GM19324 (cell line): ENCODE data around the gene GHRH.

Experiments used
- ATAC-seq: cut with Tn5 transposase; IDR thresholded peaks from one replicate; pipeline ENCODE4 v1.9.1; 2021; ENCODE audit warnings: mild to moderate bottlenecking, moderate library complexity; ENCODE audit not compliant: unreplicated experiment, low FRiP score

Gene GHRH

DNA sequence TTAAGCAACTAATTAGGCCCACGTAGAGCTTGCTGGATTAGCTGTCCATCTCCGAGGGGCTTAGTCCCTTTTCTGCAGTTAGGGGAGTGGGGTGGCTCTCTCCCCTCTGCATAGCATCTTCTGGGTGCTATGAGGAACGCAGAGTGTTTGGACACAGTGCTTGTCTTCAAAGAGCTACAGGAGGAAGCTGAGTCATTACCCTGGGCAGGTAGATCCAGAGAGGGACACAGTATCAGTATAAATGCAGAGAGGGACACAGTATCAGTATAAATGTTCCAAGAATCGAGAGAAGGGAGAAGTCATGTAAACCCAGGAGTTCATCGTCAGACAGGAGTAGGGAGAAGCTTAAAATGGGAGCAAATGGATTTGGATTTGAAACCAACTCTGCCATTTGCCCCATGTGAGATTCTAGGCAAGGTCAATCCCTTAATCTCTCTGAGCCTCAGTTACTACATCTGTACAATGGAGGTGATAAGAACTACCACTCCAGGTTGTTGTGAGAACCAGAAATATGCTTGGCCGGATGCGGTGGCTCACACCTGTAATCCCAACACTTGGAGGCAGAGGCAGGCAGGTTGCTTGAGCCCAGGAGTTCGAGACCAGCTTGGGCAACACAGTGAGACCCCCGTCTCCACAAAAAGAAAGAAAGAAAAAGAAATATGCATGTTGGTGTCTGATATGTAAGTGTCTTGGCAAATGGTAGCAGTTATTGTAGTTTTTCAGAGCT, 5.5 kb upstream of the GHRH start:
- ATAC-seq = no peak

DNA sequence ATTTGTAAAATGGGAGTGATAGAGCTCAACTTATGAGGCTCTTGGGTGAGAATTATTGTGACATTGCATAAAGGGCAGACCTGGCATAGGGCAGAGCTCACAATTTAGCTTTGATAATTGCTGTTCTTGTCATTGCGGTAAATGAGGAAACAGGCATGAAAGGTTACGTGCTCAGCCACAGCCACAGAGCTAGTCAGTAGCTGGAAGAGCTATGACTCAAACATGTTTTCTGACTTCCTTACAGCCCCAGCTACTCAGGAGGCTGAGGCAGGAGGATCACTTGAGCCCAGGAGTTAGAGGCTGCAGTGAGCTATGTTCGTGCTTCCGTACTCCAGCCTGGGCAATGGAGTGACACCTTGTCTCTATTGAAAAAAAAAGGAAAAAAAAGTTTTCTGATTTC, 3.5 kb upstream of the GHRH start:
- no peak for ATAC-seq

DNA sequence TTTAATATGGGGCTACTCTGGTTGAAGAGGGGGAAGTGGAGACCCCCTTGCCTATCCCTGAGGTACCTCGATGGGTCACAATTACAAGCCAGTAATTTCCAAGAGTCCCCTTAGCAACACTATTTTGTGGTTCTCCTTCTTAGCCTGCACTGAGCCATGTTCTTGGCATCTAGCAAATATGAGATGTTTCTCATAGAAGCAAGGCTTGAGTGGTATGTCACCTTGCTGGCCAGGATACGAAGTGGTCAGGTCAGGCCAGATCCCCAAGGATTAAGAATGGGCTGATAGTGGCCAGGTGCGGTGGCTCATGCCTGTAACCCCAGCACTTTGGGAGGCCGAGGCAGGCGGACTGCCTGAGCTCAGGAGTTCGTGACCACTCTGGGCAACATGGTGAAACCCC, 2.1 kb upstream of the GHRH start:
- ATAC-seq = no peak

DNA sequence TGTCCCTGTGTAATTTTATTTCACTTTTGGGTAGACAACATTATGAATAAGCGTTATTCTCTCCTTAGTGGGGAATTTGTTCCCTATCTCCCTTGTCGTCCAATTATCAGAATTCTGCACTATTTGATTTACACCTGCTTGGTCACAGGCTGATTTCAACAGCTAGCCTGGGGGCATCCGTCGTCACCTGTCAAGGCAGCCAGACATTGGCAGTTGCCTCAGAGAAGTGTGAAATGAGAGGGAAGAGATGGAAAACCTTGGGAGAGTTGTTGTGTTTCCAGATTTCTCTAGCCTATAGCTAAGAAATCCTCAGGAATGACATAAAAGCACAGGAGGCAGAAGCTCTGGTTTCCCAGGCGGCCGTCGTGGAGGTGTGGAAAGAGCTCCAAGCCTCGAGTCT, 891 bp upstream of the GHRH start:
- no peak for ATAC-seq

DNA sequence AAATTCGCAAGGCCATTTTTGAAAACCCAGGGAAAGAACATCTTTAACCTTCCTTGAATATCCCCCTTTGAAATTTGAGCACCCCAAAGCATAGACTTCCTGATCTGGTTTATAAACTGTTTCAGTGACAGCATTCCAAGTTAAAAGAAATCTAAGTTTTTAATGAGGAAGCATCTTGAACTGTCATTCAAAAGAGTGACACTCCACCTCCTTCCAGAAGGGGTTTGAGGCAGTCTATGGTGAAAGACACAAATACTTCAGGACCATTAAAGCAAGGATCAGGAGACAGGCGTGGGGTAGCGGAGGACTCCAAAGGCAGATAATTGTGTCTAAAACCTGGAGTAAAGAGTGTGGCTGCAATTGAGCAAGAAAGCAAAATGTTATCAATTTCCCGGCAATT, 691 bp downstream of the GHRH start:
- ATAC-seq = no peak

DNA sequence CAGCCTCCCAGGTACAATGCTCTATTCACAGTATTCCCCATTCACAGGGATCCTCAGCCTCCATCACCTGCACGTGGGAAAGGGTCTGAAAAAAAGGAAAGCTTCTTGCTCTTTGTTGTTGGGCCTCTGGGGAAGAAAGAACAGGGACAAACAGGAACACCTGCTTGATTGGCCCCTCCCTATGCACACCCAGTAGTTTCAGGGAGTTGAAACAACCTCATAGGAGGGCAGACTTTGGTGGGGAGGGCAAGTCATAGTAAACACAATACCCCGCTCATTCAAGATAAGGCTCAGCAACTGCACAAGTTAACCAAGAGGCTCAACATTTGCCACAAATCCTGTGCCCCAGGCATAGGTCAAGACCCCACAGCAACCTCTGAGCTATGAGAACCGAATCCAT, 1.7 kb downstream of the GHRH start:
- no peak for ATAC-seq

DNA sequence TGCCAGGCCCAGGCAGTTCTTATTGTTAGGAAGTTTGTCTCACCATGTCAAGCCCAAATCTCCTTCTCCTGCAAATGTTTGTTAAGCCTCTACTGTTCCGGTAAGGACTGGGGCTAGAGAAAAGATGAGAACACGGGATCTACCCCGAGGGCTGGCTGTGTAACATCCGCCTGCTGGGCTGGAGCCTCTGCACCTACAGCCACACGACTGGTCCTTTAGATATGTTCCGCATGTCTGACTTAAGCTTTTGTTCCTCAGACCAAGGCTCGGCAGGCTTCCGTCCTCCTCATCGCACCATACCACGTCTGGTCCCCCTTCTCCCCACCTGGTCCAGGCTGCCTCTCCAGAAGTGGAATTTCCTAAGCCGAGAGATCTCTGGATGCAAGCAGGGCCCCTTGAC, 2.6 kb downstream of the GHRH start:
- ATAC-seq = no peak

DNA sequence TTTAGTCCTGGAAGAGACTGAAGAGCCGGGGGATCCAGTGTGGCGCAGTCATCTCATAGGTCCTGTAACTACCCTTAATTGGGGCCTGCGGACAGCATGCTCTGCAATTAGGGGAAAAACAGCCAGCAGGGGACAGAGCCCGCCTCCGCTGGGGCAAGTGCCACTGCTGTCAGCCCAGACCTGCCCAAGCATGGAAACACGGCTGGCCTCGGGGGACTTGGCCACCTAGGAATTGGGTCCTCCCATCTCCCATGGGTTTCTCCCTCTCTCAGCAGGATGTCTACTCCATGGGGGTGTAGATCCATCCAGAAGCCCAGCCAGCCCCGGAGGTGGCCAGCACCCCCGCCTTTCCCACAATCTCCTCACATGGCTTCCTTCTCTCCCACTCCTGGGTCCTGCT, 3.6 kb downstream of the GHRH start:
- no peak for ATAC-seq

DNA sequence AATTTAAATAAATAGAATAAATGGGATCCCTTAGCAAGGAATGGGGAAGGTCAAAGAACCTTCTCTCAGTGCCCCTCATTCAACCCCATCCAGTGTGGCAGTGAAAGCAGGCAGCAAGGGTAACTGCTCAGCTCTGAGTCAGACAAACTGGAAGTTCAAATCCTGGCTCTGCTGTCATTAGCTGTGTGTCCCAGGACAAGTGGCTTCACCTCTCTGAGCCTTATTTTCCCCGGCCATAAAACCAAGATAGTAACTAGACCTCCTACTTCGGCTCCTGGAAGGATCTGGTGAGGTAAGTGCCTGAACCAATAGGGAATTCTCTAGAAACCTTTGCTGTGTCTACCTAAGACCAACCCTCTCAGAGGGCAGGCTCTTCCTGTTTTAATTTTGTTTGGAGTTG, 4.1 kb downstream of the GHRH start:
- ATAC-seq = no peak

DNA sequence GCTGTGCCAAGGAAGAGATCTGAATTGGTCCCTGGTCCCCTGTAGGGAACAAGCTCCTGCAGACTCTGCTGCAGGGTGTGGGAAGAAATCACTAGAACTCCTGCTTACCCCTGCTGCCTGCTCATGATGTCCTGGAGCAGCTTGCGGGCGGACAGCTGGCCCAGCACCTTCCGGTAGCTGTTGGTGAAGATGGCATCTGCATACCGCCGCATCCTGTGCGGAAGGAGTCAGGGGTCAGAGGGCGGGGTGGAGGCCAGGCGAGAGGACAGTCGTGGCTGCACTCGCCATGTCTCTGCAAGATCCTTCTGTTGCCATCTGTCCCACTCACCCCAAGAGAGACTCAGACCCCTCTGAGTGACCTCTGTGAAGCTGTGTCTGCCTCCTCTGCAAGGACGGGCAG, 5.3 kb downstream of the GHRH start:
- no peak for ATAC-seq

DNA sequence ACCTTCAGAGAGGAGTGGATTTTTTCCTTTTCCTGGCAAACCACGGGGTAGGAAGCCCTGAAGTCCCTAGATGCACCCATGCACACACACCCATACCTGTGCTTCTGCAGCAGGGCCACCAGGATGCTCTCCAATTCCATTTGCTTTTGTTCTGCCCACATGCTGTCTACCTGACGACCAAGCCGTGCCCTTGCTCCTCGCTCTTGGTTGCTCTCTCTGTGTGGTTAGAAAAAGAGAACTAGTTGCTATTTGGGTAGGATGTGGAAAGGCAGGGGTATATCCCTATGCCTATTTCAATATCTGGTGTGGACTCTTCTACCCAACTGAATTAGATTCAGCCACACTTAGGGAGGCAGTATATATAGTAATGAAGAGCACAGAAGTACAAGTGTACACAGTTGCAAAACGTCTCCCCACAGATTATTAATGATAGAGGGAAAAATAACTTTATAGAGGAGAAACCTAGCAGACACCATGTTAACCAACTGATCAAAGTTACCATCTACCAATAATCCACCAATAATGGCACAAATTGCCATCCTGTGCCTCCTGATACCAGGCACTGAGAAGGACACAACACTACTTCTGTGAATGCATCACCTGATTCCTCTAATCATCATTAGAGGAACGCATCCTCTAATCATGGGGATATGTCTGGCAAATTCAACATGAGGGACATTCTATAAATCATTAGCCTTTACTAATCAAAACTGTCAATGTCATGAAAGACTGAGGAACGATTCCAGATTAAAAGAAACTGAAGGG, 7.3 kb downstream of the GHRH start:
- no peak for ATAC-seq

DNA sequence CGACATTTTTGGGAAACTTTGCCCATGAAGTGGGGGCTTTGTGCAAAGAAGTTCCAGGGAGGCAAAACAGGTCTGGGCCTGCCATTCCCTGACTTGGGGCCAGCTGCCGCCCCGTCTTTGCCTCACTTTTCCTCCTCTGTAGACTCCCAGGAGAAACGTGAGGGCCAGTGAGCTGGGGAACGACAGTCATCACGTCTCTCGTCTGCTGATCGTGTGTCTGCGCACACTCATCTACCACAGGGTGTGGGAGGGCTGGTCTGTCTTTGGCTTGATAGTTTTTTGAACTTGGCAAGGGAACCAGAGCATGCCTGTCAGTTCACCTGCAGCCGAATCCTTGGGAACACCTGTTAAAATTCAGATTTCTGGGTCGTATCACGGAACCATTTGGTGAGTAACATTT, 8.5 kb downstream of the GHRH start:
- no peak for ATAC-seq

DNA sequence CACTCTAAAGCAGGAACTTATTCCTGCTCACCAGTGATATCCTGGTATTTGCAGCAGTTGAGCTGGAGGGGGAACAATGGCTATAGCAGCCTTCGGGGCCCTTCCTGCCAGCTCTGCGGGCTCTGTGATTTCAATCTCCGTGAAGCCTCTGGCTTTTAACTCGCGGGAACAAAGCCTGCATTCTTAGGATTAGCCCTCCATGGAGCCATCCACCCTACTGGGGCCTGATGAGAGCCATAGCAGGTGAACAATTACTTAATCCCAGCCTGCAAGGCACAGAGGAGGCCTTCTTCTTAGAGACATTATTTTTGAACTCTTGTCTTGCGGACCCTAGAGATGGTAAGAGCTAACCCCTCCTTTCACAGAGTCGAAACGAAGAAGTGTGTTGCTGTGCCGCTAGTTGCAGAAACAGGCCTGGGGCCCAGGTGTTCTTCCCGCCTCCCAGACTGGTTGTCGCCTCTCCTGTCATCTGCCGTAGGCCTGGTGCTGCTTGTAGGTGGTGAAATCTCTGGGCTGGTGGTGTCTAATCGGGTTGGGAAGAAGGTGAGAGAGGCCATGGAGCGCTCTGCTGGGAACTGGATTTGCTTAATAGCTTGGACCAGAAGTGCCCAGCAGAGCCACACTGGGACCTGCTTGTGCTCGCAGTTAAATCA, 9.7 kb downstream of the GHRH start:
- no peak for ATAC-seq

DNA sequence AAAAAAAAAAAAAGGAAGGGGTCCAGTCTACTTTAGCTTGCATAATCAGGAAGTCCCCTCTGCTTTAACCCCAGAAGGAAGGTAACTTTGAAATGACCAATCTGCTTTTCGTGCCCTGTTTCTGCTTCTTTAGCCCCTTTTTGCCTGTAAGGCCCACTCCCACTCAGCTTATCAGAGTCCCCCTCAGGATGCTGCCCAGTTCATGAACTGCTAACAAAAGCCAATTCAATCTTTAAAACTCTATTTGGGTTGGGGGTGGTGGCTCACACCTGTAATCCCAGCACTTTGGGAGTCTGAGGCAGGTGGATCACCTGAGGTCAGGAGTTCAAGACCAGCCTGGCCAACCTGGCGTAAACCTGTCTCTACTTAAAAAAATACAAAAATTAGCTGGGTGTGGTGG, 12.3 kb downstream of the GHRH start:
- ATAC-seq = no peak

DNA sequence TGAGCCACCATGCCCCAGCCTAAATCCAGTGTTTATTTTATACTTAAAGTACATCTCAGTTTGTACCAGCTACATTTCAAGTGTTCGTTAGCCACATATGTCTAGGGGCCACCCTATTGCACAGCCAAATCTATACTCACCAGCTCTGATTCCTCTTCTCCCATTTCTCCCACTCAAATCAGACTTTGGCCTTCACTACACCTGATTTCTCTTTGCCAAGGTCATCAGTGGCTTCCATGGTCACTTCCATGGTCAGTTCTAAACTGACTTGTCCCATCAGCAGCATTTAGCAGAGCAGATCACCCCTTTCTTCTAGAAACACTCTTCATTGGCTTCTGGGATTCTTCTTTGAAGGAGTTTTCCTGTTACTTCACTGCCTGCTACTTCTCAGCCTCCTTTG, 14.1 kb downstream of the GHRH start:
- ATAC-seq = no peak

DNA sequence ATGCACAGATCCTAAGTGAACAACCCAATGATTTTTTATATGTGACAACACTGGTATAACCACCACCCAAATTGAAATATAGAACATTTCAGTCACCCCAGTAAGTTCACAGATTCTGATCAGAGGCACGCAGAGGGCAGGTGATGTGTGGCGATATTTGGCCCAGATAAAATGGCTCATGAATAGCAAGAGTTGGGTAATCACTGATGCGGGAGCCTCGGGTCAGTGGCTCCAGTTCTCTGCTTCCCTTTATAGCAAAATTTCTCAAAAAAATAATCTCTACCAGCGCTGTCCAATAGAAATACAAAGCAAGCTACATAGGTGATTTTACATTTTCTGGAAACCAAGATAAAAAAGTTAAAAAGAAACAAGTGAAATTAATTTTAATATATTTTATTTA, 14.9 kb downstream of the GHRH start:
- no peak for ATAC-seq

DNA sequence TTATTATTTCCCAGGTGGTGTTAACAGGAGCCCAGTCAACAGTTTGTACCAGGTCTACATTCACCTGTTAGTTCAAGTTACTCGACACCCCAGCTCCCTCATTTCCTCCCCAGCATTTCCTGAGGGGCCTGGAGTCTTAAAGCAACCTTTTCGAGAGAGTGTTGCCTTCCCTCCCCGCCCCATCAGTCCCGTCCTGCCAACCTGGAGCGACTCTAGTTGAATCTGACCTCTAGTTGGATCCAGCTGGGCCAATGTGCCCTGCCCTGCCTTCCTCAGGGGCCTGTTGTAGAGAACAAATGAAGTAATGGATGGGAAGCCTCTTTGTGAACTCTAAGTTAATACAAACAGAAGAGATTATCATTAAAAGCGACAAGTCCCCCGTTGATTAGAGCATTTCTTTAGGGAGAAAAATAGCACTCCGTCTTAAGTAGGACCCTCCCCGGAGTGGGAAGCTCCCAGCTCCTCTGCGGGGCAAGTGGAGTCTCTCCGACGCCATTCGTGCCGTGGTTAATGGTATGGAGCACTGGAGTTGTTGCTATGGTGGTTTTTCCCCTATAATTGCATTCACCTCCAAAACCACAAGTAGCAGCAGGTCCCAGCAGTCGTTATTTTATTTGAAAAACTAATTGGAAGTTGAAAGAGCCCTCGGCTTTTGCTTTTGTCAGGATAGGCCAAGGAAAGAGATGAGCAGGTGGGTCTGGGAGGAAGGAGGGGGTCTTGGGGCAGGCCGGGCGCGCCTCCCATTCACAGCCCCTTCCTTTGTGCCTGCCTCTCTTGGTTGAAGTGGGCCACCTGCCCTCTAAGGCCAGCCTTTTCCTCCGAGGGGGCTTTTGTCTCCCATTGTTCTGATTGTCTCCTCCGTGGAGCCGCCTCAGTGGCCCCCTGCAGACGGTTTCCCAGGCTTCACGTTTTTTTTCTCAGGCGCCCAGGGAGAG, 16.1 kb downstream of the GHRH start:
- ATAC-seq = no peak

DNA sequence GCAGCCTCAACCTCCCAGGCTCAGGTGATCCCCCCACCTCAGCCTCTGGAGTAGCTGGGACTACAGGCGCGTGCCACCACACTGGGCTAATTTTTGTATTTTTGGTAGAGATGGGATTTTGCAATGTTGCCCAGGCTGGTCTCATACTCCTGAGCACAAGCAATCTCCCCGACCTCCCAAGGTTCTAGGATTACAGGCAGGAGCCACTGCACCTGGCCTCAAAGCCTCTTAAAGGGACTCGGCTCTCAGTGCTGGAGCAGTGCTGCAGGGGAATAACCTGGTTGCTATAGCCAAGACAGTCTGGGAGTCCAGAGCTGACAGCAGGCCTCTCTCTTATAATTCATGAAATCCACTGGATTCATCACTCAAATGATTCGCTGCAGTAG, 17.0 kb downstream of the GHRH start:
- ATAC-seq = no peak

DNA sequence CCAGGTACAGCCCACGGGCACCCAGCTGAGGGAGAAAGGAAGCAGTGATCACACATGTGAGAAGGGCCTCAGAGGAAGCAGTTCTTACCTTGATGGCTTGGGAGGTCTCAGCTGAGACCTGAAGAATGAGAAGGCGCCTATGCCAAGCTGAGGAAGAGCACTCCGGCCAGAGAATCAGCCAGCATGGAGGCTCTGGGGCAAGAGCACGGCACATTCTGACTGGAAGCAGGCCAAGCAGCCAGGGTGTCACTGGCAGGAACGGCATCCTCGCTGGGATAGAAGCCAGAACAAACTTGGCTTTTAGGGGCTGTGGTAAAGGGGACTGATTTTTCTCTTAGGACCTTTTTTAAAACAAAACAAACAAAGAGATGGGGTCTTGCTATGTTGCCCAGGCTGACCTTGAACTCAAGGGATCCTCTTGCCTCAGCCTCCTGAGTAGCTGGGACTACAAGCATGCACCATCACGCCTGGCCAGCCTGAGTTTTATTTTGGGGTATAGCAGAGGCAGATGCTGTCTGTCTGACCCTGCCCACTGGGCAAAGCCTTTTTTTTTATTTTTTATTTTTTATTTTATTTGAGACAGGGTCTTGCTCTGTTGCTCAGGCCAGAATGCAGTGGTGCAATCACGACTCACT, 17.6 kb downstream of the GHRH start:
- no peak for ATAC-seq
